Glutamatergic neuron (in vitro differentiated cells): Measurements from ENCODE around the gene GBX1. TPM values are rescaled to one million over a fixed set of nuclear protein-coding genes. Genes with fewer than 3 reads are reported as not detected.
A peak's percentile ranks its signal among the peaks of the same experiment; 100 is the strongest.

ENCODE experiments used
- DNase-seq: peaks from one replicate; pipeline ENCODE4 v3.0.0; 2022
- H3K27ac Mint-ChIP-seq: one replicate; pipeline ENCODE4 v1.8.0; 2020; ENCODE audit warnings: mild to moderate bottlenecking, mixed read lengths, inconsistent platforms; ENCODE audit not compliant: unreplicated experiment
- H3K27me3 Mint-ChIP-seq: one replicate; pipeline ENCODE4 v1.8.0; 2020; ENCODE audit warnings: mild to moderate bottlenecking, moderate library complexity, mixed read lengths, inconsistent platforms; ENCODE audit not compliant: unreplicated experiment
- H3K36me3 Mint-ChIP-seq: one replicate; pipeline ENCODE4 v1.8.0; 2020; ENCODE audit warnings: mild to moderate bottlenecking, mixed read lengths, inconsistent platforms; ENCODE audit not compliant: unreplicated experiment
- H3K4me1 Mint-ChIP-seq: one replicate; pipeline ENCODE4 v1.8.0; 2020; ENCODE audit warnings: mild to moderate bottlenecking, low read depth, mixed read lengths, inconsistent platforms; ENCODE audit not compliant: unreplicated experiment
- H3K4me3 Mint-ChIP-seq: one replicate; pipeline ENCODE4 v1.8.0; 2020; ENCODE audit warnings: mild to moderate bottlenecking, mixed read lengths, inconsistent platforms; ENCODE audit not compliant: unreplicated experiment
- H3K9me3 Mint-ChIP-seq: one replicate; pipeline ENCODE4 v1.8.0; 2020; ENCODE audit warnings: mild to moderate bottlenecking, moderate library complexity, mixed read lengths, inconsistent platforms; ENCODE audit not compliant: unreplicated experiment
- CTCF ChIP-seq: fragments of 200-600 bp; sonication (generic); IDR thresholded peaks from one replicate; pipeline ENCODE4 v1.5.0; 2021; ENCODE audit not compliant: partially characterized antibody, unreplicated experiment
- long read RNA-seq: library from polyadenylated mRNA; unstranded; transcript quantifications from one replicate; pipeline ENCODE4 v2.0.0, GENCODE V29; 2020; ENCODE audit not compliant: unreplicated experiment
- total RNA-seq: library from RNA; stranded (reverse); fragmentation: NEBNext Ultra II Directional; extraction: Animal tissue kit (Norgen Biotek cat#: 25700); gene quantifications from one replicate; pipeline ENCODE4 v1.2.1, GENCODE V29; 2021; ENCODE audit not compliant: unreplicated experiment

Gene GBX1
- total RNA-seq = not detected
- long read RNA-seq = 0 reads

- H3K9me3 Mint-ChIP-seq = peaks cover 15% of the 10 kb centered on the region
- H3K36me3 Mint-ChIP-seq = no peaks in the 10 kb centered on the region
- H3K4me1 Mint-ChIP-seq = peaks cover 12% of the 10 kb centered on the region
- TF ChIP-seq CTCF = peak; percentile 13
- peak within 1 kb of the TSS; percentile 81 for H3K4me3 Mint-ChIP-seq
- no peak within 1 kb of the TSS for H3K27ac Mint-ChIP-seq
- peaks cover 21% of the 10 kb centered on the region for H3K27me3 Mint-ChIP-seq
- DNase-seq = peak; percentile 68
Observed at GRCh38 chr7:151167197-151167961, at the start of gene GBX1. Gene GBX1 (minus strand): TSS chr7:151167694. CDS start chr7:151167548, 146 bp downstream.

- Mint-ChIP-seq H3K27me3 (peaks cover 5% of the 10 kb centered on the region), H3K27ac (no peak overlapping the region), H3K9me3 (no peaks in the 10 kb centered on the region), H3K4me3 (no peak overlapping the region), H3K36me3 (no peaks in the 10 kb centered on the region), H3K4me1 (peaks cover 9% of the 10 kb centered on the region)
- no peak for DNase-seq
- TF ChIP-seq CTCF = no peak
Observed at GRCh38 chr7:151215396-151215795, 47.9 kb upstream of the GBX1 start.

GRCh38 chr7:151213826-151214225 lies 46.3 kb upstream of the GBX1 start:
- no peak overlapping the region for H3K4me3 Mint-ChIP-seq
- H3K36me3 Mint-ChIP-seq = no peaks in the 10 kb centered on the region
- TF ChIP-seq CTCF = no peak
- H3K4me1 Mint-ChIP-seq = peaks cover 9% of the 10 kb centered on the region
- H3K9me3 Mint-ChIP-seq = no peaks in the 10 kb centered on the region
- no peak overlapping the region for H3K27ac Mint-ChIP-seq
- H3K27me3 Mint-ChIP-seq = peaks cover 8% of the 10 kb centered on the region
- no peak for DNase-seq

DNA sequence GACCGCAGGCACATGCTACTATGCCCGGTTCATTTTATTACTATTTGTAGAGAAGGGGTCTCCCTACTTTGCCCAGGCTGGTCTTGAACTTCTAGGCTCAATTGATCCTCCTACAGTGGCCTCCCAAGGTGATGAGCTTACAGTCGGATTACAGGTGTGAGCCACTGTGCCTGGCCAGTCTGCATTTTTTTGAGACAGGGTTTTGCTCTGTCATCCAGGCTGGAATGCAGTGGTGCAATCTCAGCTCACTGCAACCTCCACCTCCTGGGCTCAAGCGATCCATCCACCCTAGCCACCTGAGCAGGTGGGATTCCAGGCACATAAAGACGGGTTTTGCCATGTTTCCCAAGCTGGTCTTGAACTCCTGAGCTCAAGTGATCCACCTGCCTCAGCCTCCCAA lies 45.1 kb upstream of the GBX1 start:
- DNase-seq = no peak
- H3K27me3 Mint-ChIP-seq = peaks cover 5% of the 10 kb centered on the region
- no peaks in the 10 kb centered on the region for H3K9me3 Mint-ChIP-seq
- TF ChIP-seq CTCF = no peak
- H3K36me3 Mint-ChIP-seq = no peaks in the 10 kb centered on the region
- no peak overlapping the region for H3K4me3 Mint-ChIP-seq
- H3K4me1 Mint-ChIP-seq = peaks cover 9% of the 10 kb centered on the region
- H3K27ac Mint-ChIP-seq = no peak overlapping the region

GRCh38 chr7:151211155-151211772 lies 43.8 kb upstream of the GBX1 start:
- Mint-ChIP-seq H3K9me3 (no peaks in the 10 kb centered on the region), H3K27me3 (peaks cover 5% of the 10 kb centered on the region), H3K4me1 (peaks cover 9% of the 10 kb centered on the region), H3K27ac (no peak overlapping the region), H3K4me3 (no peak overlapping the region), H3K36me3 (no peaks in the 10 kb centered on the region)
- no peak for TF ChIP-seq CTCF
- DNase-seq = no peak
